Transverse colon (tissue), 4 donors: ENCODE results near the gene DCP1B. TPM values are rescaled to one million over a fixed set of nuclear protein-coding genes. Genes with fewer than 3 reads are reported as not detected.

ENCODE experiments used
- DNase-seq: peaks from one replicate; pipeline ENCODE4 v3.0.0-alpha.2; 2019
- H3K27ac ChIP-seq, 4 donors: fragments of 200-600 bp; sonication (generic); 2 replicates each; pipeline ENCODE4 v1.5.1; 2016 to 2018; ENCODE audit warnings: inconsistent platforms in 4 of 4
- H3K27me3 ChIP-seq: fragments of 200-600 bp; sonication (generic); 2 replicates; pipeline ENCODE4 v1.5.1; 2017; ENCODE audit warnings: inconsistent platforms
- H3K36me3 ChIP-seq, 4 donors: fragments of 200-600 bp; sonication (generic); 2 replicates each; pipeline ENCODE4 v1.5.1; 2017 to 2019; ENCODE audit warnings: inconsistent platforms in 4 of 4
- H3K4me1 ChIP-seq, 4 donors: fragments of 200-600 bp; sonication (generic); 2 replicates each; pipeline ENCODE4 v1.5.1; 2017 to 2020; ENCODE audit warnings: inconsistent platforms in 4 of 4
- H3K4me3 ChIP-seq, 4 donors: fragments of 200-600 bp; sonication (generic); 1 replicate in 1 of 4; 2 replicates in 3 of 4; pipeline versions ENCODE4 v1.5.1 to v1.6.1; 2017 to 2019; ENCODE audit warnings: inconsistent platforms in 4 of 4
- H3K9me3 ChIP-seq, 2 donors: fragments of 200-600 bp; sonication (generic); 2 replicates each; pipeline ENCODE4 v1.5.1; 2017 to 2019; ENCODE audit warnings: inconsistent platforms in 2 of 2
- EP300 ChIP-seq: sonication (generic); formaldehyde crosslinking; IDR thresholded peaks from one replicate; pipeline ENCODE4 v1.6.1; 2017; ENCODE audit warnings: antibody characterized with exemption, low read depth
- POLR2A ChIP-seq: fragments of 450-650 bp; IDR thresholded peaks from one replicate; pipeline ENCODE4 v1.6.1; 2016; ENCODE audit warnings: antibody characterized with exemption, mild to moderate bottlenecking, moderate library complexity
- POLR2AphosphoS5 ChIP-seq, 3 donors: sonication (generic); formaldehyde crosslinking; IDR thresholded peaks; one replicate each; pipeline ENCODE4 v1.6.1; 2016; ENCODE audit warnings: antibody characterized with exemption in 3 of 3
- WGBS, 2 donors: methylation state at CpG; one replicate each; pipeline ENCODE4 v1.1.5; 2018; ENCODE audit warnings: low coverage in 1 of 2; 5-methylcytosine and 5-hydroxymethylcytosine counted together
- in situ Hi-C, 4 donors: fragments of 200-750 bp; cut with MboI; loops; one replicate each; pipeline versions ENCODE4 v1.15.0 to v1.15.1; 2017; ENCODE audit warnings: low sequenced_read_pairs in 3 of 4, low pct_ligation_motif_present in 1 of 4, low pct_unique_long_range_greater_than_20kb in 1 of 4
- intact Hi-C: fragments of 100-400 bp; cut with DNase I; formaldehyde crosslinking; loops from one replicate; pipeline ENCODE4 v1.15.1; 2023; ENCODE audit warnings: low total_unique reads
- total RNA-seq, 4 donors: library from RNA; depleted of rRNA; stranded (reverse); fragments of >200 nt; gene quantifications; one replicate each; pipeline ENCODE4 v1.1.0, GENCODE V29; 2016
- TF ChIP-seq, protein P1 (sequence below), 5 experiments: fragments of 200-600 bp in 3 of 5; fragments of 450-650 bp in 2 of 5; sonication (generic) in 3 of 5; IDR thresholded peaks; 1 replicate in 2 of 5; 2 replicates in 3 of 5; pipeline ENCODE4 v1.5.1; 2016 to 2017; ENCODE audit warnings: antibody characterized with exemption in 5 of 5, inconsistent platforms in 3 of 5, mild to moderate bottlenecking in 2 of 5, moderate library complexity in 1 of 5

The DCP1B gene
- total RNA-seq, 4 donors from 2014 or later: 17.3 to 26.2 (median 20.6) TPM

DNA sequence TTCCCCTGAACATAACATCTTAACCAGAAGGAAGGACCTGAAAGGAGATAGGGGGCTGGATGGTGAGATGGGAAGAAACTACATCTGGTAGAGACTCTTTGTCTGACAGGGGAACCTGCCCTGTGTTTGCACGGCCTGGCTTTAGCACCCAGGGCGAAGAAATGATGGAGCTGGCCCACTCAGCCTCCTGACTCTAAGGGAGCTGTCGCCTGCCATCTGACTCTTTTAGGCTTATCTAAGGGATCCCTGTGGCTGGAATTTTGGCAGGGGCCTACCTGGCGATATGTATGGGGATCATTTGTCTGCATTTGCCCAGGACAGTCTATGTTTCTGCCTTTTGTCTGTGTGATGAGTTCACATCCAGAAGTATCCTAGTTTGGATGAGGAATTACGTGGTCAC lies 70.2 kb downstream of the DCP1B start:
- intact Hi-C loops (no loop called here), in situ Hi-C loops (loop anchor here in 3 of 4 donors (10.0 kb wide), 5 partner anchors 101 to 279 kb away; no protein-coding TSS in a partner anchor)
- H3K27ac ChIP-seq: peak overlapping the region; percentile 33 to 63 (median 50)
- H3K36me3 ChIP-seq: no peaks in the 10 kb centered on the region
- 92% methylated on average over 5 of the region's 5 CpGs; no CpG with 5 or more reads in 1 of the 2 donors for WGBS, 2 donors
- H3K9me3 ChIP-seq: no peaks in the 10 kb centered on the region
- H3K27me3 ChIP-seq: no peaks in the 10 kb centered on the region
- peaks cover 32 to 62% (median 53%) of the 10 kb centered on the region in 4 donors for H3K4me1 ChIP-seq
- H3K4me3 ChIP-seq: no peak overlapping the region
- TF ChIP-seq POLR2AphosphoS5 (IDR thresholded peaks at IDR 0.05) (no peak), POLR2A (no peak), EP300 (no peak)
- TF ChIP-seq, protein P1, sequence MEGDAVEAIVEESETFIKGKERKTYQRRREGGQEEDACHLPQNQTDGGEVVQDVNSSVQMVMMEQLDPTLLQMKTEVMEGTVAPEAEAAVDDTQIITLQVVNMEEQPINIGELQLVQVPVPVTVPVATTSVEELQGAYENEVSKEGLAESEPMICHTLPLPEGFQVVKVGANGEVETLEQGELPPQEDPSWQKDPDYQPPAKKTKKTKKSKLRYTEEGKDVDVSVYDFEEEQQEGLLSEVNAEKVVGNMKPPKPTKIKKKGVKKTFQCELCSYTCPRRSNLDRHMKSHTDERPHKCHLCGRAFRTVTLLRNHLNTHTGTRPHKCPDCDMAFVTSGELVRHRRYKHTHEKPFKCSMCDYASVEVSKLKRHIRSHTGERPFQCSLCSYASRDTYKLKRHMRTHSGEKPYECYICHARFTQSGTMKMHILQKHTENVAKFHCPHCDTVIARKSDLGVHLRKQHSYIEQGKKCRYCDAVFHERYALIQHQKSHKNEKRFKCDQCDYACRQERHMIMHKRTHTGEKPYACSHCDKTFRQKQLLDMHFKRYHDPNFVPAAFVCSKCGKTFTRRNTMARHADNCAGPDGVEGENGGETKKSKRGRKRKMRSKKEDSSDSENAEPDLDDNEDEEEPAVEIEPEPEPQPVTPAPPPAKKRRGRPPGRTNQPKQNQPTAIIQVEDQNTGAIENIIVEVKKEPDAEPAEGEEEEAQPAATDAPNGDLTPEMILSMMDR (IDR thresholded peaks at IDR 0.05): no peak
- no peak for DNase-seq

DNA sequence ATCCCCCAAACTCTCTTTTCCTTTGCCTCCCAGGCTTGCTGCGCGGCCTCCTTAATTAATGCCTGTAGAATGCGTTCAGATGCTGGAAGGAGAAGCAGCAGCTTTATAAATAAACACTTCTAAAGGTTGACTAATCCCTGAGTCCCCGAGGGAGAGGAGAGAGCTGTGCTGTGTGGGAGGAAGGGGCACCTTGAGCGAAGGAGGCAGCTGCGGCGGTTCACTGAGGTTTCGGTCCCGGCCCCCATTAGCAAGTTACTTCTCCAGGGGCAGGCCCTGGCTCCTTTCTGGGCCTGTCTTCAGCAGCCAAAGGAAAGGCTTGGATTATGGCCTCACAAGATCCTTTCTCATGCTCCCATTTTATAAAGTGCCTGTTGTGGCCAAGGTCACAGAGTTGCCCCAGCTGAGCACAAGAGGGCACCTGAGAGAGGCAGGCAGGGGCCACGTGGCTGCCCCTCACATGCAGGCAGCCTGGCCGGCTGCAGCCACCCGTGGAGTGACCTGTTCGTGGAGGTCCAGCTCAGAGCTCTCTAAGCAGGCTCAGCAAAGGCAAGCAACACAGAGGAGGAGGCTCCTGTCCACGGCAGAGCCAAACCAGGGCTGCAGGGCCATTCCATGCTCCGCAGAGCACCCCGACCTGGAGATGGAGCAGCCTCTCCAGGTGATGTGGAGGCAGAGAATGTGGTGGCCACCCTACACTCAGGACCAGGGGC lies 70.8 kb downstream of the DCP1B start:
- TF ChIP-seq POLR2AphosphoS5 (IDR thresholded peaks at IDR 0.05) (no peak), EP300 (no peak), POLR2A (no peak)
- TF ChIP-seq, protein P1 (IDR thresholded peaks at IDR 0.05): no peak
- Histone ChIP-seq H3K4me3 (no peak overlapping the region), H3K4me1 (peaks cover 32 to 56% (median 47%) of the 10 kb centered on the region in 4 donors), H3K9me3 (no peaks in the 10 kb centered on the region), H3K27me3 (no peaks in the 10 kb centered on the region), H3K27ac (peak overlapping the region; percentile 33 to 63 (median 50)), H3K36me3 (no peaks in the 10 kb centered on the region)
- 70 to 81% methylated on average over 3 to 16 of the region's 16 CpGs for WGBS, 2 donors
- in situ Hi-C loops: loop anchor here in 3 of 4 donors (10.0 kb wide), 5 partner anchors 101 to 279 kb away; no protein-coding TSS in a partner anchor
- intact Hi-C loops: no loop called here
- no peak for DNase-seq

DNA sequence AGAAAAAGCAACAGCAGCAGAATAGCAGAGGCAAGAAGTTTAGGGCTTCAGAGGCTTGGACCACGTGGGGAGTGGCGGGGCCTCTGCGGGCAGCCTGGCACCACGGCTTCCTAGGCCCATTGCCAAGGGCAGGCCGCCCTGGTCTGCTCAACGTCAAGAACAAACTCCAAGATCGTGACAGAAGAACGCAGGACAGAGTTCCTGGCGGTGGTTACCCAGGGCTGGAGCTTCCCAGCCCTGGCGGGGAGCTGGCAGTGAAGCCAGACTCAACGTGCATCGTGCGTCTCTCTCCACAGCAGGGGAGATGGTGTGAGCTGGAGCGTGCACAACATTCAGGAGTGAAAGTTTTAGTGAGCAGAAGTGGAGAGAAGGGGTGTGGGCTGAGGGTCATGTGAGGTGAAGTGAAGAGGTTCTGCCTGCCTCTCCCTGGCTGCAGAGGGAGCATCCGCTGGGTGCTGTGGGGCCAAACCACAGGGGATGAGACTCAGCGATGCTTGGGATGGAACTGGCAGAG lies 71.9 kb downstream of the DCP1B start:
- H3K4me3 ChIP-seq: no peak overlapping the region
- no peaks in the 10 kb centered on the region for H3K9me3 ChIP-seq
- in situ Hi-C loops: loop anchor here in 3 of 4 donors (10.0 kb wide), 5 partner anchors 102 to 278 kb away; no protein-coding TSS in a partner anchor
- intact Hi-C loops: no loop called here
- TF ChIP-seq EP300 (peak; percentile 76), POLR2AphosphoS5 (IDR thresholded peaks at IDR 0.05) (peak; percentile 88 to 94 (median 89)), POLR2A (no peak)
- TF ChIP-seq, protein P1 (IDR thresholded peaks at IDR 0.05): peak in 1 of 5 experiments; percentile 21
- H3K36me3 ChIP-seq: no peaks in the 10 kb centered on the region
- peaks cover 25 to 44% (median 36%) of the 10 kb centered on the region in 4 donors for H3K4me1 ChIP-seq
- WGBS, 2 donors: 36 to 42% methylated on average over 2 to 16 of the region's 16 CpGs
- DNase-seq: peak; percentile 79
- H3K27ac ChIP-seq: peak overlapping the region; percentile 11 to 73 (median 64)
- no peaks in the 10 kb centered on the region for H3K27me3 ChIP-seq

DNA sequence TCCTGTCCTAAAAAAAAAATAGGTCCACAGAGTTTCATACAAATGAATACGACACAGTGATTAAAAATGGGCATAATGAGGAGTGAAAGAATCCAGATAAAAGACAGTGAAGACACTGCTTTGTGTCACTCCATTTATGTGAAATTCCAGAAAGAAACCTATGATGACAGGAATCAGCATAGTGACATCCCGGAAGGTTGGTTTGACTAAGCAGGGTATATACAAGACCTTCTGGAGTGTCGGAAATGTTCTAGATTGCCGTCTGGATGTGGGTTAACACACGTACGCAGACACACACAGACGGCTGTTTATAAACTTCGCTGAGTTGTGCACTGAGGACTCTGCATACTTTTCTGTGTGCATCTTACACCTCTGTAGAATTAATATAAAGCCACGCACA lies 72.6 kb downstream of the DCP1B start:
- Histone ChIP-seq H3K4me3 (no peak overlapping the region), H3K27me3 (no peaks in the 10 kb centered on the region), H3K4me1 (peaks cover 18 to 38% (median 29%) of the 10 kb centered on the region in 4 donors), H3K36me3 (no peaks in the 10 kb centered on the region), H3K27ac (peak overlapping the region; percentile 11 to 73 (median 64)), H3K9me3 (no peaks in the 10 kb centered on the region)
- in situ Hi-C loops (loop anchor here in 3 of 4 donors (10.0 kb wide), 5 partner anchors 103 to 277 kb away; no protein-coding TSS in a partner anchor), intact Hi-C loops (no loop called here)
- no peak for DNase-seq
- TF ChIP-seq POLR2AphosphoS5 (IDR thresholded peaks at IDR 0.05) (peak in 1 of 3 donors; percentile 59), EP300 (no peak)
- WGBS, 2 donors: 73 to 82% methylated on average over 8 to 9 of the region's 9 CpGs
